IPS-18c (cell line): ENCODE measurements around the gene HBZ.
"Not testable (repeated sequence)": the region's sequence is repeated elsewhere in the genome, so short reads cannot be mapped to it uniquely, and the experiment has no call there.

Source experiments
- H3K4me3 ChIP-seq: 2 replicates; pipeline ENCODE4 v1.7.0; 2013; ENCODE audit warnings: low read depth, mild to moderate bottlenecking, low read length, moderate library complexity; ENCODE audit not compliant: insufficient read depth
- H3K9me3 ChIP-seq: one replicate; pipeline ENCODE4 v1.6.1; 2013; ENCODE audit warnings: mild to moderate bottlenecking, low read length, moderate library complexity; ENCODE audit not compliant: control insufficient read depth, insufficient read depth

The HBZ gene

GRCh38 chr16:172374-172941, 20.0 kb downstream of the HBZ start, which contains the start of gene HBA2:
HBA2 (plus strand) TSS chr16:172876; CDS start chr16:172913, 37 bp downstream.
- not testable (repeated sequence) for H3K9me3 ChIP-seq, H3K4me3 ChIP-seq

DNA sequence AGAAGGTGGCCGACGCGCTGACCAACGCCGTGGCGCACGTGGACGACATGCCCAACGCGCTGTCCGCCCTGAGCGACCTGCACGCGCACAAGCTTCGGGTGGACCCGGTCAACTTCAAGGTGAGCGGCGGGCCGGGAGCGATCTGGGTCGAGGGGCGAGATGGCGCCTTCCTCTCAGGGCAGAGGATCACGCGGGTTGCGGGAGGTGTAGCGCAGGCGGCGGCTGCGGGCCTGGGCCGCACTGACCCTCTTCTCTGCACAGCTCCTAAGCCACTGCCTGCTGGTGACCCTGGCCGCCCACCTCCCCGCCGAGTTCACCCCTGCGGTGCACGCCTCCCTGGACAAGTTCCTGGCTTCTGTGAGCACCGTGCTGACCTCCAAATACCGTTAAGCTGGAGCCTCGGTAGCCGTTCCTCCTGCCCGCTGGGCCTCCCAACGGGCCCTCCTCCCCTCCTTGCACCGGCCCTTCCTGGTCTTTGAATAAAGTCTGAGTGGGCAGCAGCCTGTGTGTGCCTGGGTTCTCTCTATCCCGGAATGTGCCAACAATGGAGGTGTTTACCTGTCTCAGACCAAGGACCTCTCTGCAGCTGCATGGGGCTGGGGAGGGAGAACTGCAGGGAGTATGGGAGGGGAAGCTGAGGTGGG, 20.9 kb downstream of the HBZ start:
- not testable (repeated sequence) for H3K4me3 ChIP-seq, H3K9me3 ChIP-seq

- H3K9me3 ChIP-seq, H3K4me3 ChIP-seq: not testable (repeated sequence)
Observed at GRCh38 chr16:173928-174769, 21.7 kb downstream of the HBZ start.

- H3K4me3 ChIP-seq, result no peak overlapping the region
- H3K9me3 ChIP-seq, result no peaks in the 10 kb centered on the region
Observed at GRCh38 chr16:175011-175949, 22.8 kb downstream of the HBZ start.

DNA sequence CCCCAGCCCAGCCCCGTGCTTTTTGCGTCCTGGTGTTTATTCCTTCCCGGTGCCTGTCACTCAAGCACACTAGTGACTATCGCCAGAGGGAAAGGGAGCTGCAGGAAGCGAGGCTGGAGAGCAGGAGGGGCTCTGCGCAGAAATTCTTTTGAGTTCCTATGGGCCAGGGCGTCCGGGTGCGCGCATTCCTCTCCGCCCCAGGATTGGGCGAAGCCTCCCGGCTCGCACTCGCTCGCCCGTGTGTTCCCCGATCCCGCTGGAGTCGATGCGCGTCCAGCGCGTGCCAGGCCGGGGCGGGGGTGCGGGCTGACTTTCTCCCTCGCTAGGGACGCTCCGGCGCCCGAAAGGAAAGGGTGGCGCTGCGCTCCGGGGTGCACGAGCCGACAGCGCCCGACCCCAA, 23.6 kb downstream of the HBZ start:
- not testable (repeated sequence) for H3K4me3 ChIP-seq, H3K9me3 ChIP-seq

DNA sequence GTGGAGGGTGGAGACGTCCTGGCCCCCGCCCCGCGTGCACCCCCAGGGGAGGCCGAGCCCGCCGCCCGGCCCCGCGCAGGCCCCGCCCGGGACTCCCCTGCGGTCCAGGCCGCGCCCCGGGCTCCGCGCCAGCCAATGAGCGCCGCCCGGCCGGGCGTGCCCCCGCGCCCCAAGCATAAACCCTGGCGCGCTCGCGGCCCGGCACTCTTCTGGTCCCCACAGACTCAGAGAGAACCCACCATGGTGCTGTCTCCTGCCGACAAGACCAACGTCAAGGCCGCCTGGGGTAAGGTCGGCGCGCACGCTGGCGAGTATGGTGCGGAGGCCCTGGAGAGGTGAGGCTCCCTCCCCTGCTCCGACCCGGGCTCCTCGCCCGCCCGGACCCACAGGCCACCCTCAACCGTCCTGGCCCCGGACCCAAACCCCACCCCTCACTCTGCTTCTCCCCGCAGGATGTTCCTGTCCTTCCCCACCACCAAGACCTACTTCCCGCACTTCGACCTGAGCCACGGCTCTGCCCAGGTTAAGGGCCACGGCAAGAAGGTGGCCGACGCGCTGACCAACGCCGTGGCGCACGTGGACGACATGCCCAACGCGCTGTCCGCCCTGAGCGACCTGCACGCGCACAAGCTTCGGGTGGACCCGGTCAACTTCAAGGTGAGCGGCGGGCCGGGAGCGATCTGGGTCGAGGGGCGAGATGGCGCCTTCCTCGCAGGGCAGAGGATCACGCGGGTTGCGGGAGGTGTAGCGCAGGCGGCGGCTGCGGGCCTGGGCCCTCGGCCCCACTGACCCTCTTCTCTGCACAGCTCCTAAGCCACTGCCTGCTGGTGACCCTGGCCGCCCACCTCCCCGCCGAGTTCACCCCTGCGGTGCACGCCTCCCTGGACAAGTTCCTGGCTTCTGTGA, 24.3 kb downstream of the HBZ start, which contains the start of gene HBA1:
HBA1 (plus strand) TSS at position 204 of the 906 bp plus-strand sequence; CDS start at position 241, 37 bp downstream.
- H3K9me3 ChIP-seq, H3K4me3 ChIP-seq: not testable (repeated sequence)

GRCh38 chr16:177394-177822, 25.0 kb downstream of the HBZ start:
- Histone ChIP-seq H3K4me3 (no peak overlapping the region), H3K9me3 (no peaks in the 10 kb centered on the region)

GRCh38 chr16:177981-178667, 25.7 kb downstream of the HBZ start:
- Histone ChIP-seq H3K4me3 (no peak overlapping the region), H3K9me3 (no peaks in the 10 kb centered on the region)

DNA sequence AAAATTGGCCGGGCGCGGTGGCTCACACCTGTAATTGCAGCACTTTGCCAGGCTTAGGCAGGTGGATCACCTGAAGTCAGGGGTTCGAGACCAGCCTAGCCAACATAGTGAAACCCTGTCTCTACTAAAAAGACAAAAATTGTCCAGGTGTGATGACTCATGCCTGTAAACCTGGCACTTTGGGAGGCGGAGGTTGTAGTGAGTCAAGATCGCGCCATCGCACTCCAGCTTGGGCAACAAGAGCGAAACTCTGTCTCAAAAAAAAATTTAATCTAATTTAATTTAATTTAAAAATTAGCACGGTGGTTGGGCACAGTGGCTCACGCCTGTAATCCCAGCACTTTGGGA, 26.2 kb downstream of the HBZ start:
- Histone ChIP-seq H3K9me3 (no peaks in the 10 kb centered on the region), H3K4me3 (no peak overlapping the region)

GRCh38 chr16:179211-180092, 27.0 kb downstream of the HBZ start:
- Histone ChIP-seq H3K9me3 (no peaks in the 10 kb centered on the region), H3K4me3 (no peak overlapping the region)

GRCh38 chr16:180101-180675, 27.7 kb downstream of the HBZ start, which contains the start of gene HBQ1:
HBQ1 (plus strand) TSS chr16:180459; CDS start chr16:180487, 28 bp downstream.
- H3K4me3 ChIP-seq, result peak within 1 kb of the TSS; percentile 43
- H3K9me3 ChIP-seq, result no peaks in the 10 kb centered on the region

GRCh38 chr16:180681-181564, 28.5 kb downstream of the HBZ start:
- Histone ChIP-seq H3K4me3 (peak overlapping the region; percentile 43), H3K9me3 (no peaks in the 10 kb centered on the region)

- no peaks in the 10 kb centered on the region for H3K9me3 ChIP-seq
- H3K4me3 ChIP-seq, result no peak overlapping the region
Observed at GRCh38 chr16:181565-182021, 29.1 kb downstream of the HBZ start.

GRCh38 chr16:183005-183404, 30.6 kb downstream of the HBZ start:
- Histone ChIP-seq H3K9me3 (peaks cover 3% of the 10 kb centered on the region), H3K4me3 (no peak overlapping the region)
